Fibroblast of pulmonary artery (primary cell): ENCODE data around the gene DAB2.

Experiments used
- DNase-seq: peaks from one replicate; pipeline ENCODE4 v3.0.0-alpha.2; 2010; ENCODE audit warnings: low read depth
- H3K4me3 ChIP-seq: replicated peaks from 2 replicates; pipeline ENCODE4 v1.5.1; 2011; ENCODE audit warnings: low read depth, mild to moderate bottlenecking, control low read depth, low read length, moderate library complexity
- TF ChIP-seq, protein P1 (sequence below): IDR thresholded peaks from 2 replicates; pipeline ENCODE4 v1.5.1; 2011; ENCODE audit warnings: mild to moderate bottlenecking, control low read depth, low read length, inconsistent platforms; ENCODE audit errors: missing control alignments

Gene DAB2

DNA sequence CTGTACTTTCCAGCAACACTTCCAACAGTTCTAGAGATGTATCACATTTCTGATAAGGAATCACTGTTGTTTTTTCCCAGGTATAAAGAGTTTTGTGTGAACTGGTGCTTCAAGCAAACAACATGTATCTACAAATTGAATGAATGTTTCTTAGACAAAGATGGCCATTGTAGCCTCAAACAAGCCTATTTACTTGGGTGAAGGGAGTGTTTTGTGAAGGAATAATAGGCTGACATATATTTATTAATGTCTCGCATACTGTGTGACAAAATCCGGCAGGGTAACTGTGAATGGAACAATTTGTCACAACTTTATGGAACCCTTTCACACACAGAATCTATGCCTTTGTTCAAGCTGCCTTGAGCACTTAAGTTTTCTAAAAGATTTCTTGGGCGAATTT is 24.8 kb upstream of the DAB2 start:
- DNase-seq, result no peak
- H3K4me3 ChIP-seq, result no peak overlapping the region
- TF ChIP-seq, protein P1, sequence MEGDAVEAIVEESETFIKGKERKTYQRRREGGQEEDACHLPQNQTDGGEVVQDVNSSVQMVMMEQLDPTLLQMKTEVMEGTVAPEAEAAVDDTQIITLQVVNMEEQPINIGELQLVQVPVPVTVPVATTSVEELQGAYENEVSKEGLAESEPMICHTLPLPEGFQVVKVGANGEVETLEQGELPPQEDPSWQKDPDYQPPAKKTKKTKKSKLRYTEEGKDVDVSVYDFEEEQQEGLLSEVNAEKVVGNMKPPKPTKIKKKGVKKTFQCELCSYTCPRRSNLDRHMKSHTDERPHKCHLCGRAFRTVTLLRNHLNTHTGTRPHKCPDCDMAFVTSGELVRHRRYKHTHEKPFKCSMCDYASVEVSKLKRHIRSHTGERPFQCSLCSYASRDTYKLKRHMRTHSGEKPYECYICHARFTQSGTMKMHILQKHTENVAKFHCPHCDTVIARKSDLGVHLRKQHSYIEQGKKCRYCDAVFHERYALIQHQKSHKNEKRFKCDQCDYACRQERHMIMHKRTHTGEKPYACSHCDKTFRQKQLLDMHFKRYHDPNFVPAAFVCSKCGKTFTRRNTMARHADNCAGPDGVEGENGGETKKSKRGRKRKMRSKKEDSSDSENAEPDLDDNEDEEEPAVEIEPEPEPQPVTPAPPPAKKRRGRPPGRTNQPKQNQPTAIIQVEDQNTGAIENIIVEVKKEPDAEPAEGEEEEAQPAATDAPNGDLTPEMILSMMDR, result no peak

- no peak overlapping the region for H3K4me3 ChIP-seq
- TF ChIP-seq, protein P1, result no peak
These were observed 23.8 kb upstream of the DAB2 start for GRCh38 chr5:39448506-39449128.

GRCh38 chr5:39447968-39448367 is 23.2 kb upstream of the DAB2 start:
- H3K4me3 ChIP-seq, result no peak overlapping the region
- TF ChIP-seq, protein P1, result no peak
- DNase-seq, result no peak

More at GRCh38 chr5:39448506-39449128, 23.8 kb upstream of the DAB2 start:
- no peak for DNase-seq

DNA sequence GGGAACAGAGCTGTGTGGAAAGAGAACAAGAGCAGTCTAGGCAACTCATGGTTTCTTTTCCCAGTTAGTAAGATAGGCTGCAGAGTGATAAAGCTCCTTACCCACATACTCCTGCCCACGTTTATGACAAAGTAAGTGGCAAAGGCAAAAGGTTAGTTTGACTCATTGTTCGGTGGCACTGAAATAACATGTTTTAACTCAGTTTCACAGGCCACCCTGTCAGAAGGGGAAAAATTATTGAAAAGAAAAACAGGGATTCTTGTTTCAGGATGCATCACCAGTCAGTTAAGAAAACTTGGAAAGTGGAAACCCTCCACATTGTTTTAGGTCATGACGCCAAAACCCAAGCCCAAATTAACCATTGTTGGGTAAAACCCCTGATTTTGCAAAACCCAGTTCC is 22.3 kb upstream of the DAB2 start:
- DNase-seq, result no peak
- H3K4me3 ChIP-seq, result no peak overlapping the region
- TF ChIP-seq, protein P1, result no peak

- TF ChIP-seq, protein P1, result no peak
- no peak overlapping the region for H3K4me3 ChIP-seq
- DNase-seq, result no peak
These were observed 21.5 kb upstream of the DAB2 start for GRCh38 chr5:39446231-39446630.

DNA sequence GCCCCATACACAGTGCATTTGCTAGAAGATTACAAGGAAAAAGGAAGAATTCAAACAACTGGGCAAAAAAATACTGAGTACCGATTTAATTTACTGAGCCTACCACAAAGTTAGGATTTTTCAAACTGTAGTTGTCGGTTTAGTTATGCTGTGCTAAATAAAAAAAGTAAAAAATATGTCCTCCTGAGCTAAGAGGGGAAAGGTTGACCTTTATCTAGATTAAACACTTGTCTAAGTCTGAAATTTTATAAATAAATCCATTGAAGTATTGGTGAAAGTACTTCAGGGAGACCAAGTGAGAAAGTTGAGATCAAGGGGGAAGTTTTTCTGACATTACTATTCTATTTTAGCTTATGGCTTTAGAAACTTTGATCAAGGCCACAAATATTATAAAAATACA is 19.1 kb upstream of the DAB2 start:
- no peak overlapping the region for H3K4me3 ChIP-seq
- no peak for DNase-seq
- TF ChIP-seq, protein P1, result no peak

DNA sequence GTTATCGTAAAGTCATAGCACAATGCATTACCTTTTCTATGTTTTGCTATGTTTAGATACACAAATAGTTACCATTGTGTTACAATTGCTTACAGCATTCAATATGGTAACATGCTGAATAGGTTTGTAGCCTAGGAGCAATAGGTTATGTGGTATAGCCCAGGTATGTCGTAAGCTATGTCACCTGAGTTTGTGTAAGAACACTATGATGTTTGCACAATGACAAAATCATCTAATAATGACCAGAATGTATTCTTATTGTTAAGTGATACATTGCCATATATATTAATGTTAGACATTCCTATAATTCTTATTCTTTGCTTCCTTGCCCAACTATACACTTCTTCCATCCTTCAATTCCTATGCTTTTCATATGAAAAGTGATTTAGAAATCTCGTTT is 18.2 kb upstream of the DAB2 start:
- H3K4me3 ChIP-seq, result no peak overlapping the region
- TF ChIP-seq, protein P1, result no peak
- no peak for DNase-seq
